HEK293 (cell line): ENCODE measurements around the gene CTH.

Experiments
- CTCF ChIA-PET: fragments of 350-600 bp; formaldehyde crosslinking; extraction: SDS; loops from one replicate; lab custom pipeline; 2021; ENCODE audit warnings: antibody characterized with exemption; lab: Yijun Ruan, JAX
- POLR2A ChIA-PET: fragments of 300-600 bp; formaldehyde crosslinking; extraction: SDS; loops from one replicate; lab custom pipeline; 2020; ENCODE audit warnings: antibody characterized with exemption, inconsistent platforms; lab: Yijun Ruan, JAX
- H3K27ac ChIP-seq: fragments of 200-500 bp; sonication (Bioruptor generic); 2 replicates; pipeline ENCODE4 v1.5.1; 2014; ENCODE audit warnings: low read depth, low read length, control low read depth, inconsistent platforms; ENCODE audit errors: extremely low read depth
- H3K36me3 ChIP-seq, 2 experiments: fragments of 200-500 bp in 1 of 2; sonication (Bioruptor generic) in 1 of 2; 1 replicate in 1 of 2; 2 replicates in 1 of 2; pipeline ENCODE4 v1.5.1; 2014 to 2017; ENCODE audit warnings: inconsistent platforms in 2 of 2, low read length in 2 of 2; ENCODE audit not compliant: control insufficient read depth in 2 of 2, insufficient read depth in 1 of 2
- H3K4me1 ChIP-seq: fragments of 200-500 bp; sonication (Bioruptor generic); 2 replicates; pipeline ENCODE4 v1.5.1; 2014; ENCODE audit warnings: mild to moderate bottlenecking, low read length, inconsistent platforms; ENCODE audit not compliant: control insufficient read depth, insufficient read depth
- H3K4me3 ChIP-seq: 2 replicates; pipeline ENCODE4 v1.5.1; 2011; ENCODE audit warnings: low read depth, mild to moderate bottlenecking, control low read depth, low read length, moderate library complexity
- H3K9me3 ChIP-seq: fragments of 200-500 bp; sonication (Bioruptor generic); 2 replicates; pipeline ENCODE4 v1.5.1; 2014; ENCODE audit warnings: low read depth, low read length, inconsistent platforms; ENCODE audit not compliant: control insufficient read depth, insufficient read depth
- SP3 ChIP-seq: fragments of 450-650 bp; formaldehyde crosslinking; IDR thresholded peaks from 2 replicates; pipeline ENCODE4 v1.5.1; 2016; ENCODE audit warnings: missing biosample characterization, missing genetic modification characterization
- ZNF146 ChIP-seq: fragments of 450-650 bp; formaldehyde crosslinking; IDR thresholded peaks from 2 replicates; pipeline ENCODE4 v1.5.1; 2016; ENCODE audit warnings: missing biosample characterization, missing genetic modification characterization
- ZNF175 ChIP-seq: fragments of 450-650 bp; formaldehyde crosslinking; IDR thresholded peaks from 2 replicates; pipeline ENCODE4 v1.5.1; 2016; ENCODE audit warnings: missing biosample characterization, missing genetic modification characterization
- ZNF19 ChIP-seq: fragments of 450-650 bp; formaldehyde crosslinking; IDR thresholded peaks from 2 replicates; pipeline ENCODE4; 2016; ENCODE audit warnings: missing biosample characterization, missing genetic modification characterization, low read depth
- ZNF221 ChIP-seq: fragments of 450-650 bp; formaldehyde crosslinking; IDR thresholded peaks from 2 replicates; pipeline ENCODE4 v1.5.1; 2017; ENCODE audit warnings: missing biosample characterization, missing genetic modification characterization, borderline replicate concordance
- ZNF23 ChIP-seq: fragments of 450-650 bp; formaldehyde crosslinking; IDR thresholded peaks from 2 replicates; pipeline ENCODE4 v1.5.1; 2016; ENCODE audit warnings: missing biosample characterization, missing genetic modification characterization, borderline replicate concordance
- ZNF501 ChIP-seq: fragments of 450-650 bp; formaldehyde crosslinking; IDR thresholded peaks from 2 replicates; pipeline ENCODE4 v1.5.1; 2016; ENCODE audit warnings: missing biosample characterization, missing genetic modification characterization
- ZNF514 ChIP-seq: fragments of 450-650 bp; formaldehyde crosslinking; IDR thresholded peaks from 2 replicates; pipeline ENCODE4 v1.5.1; 2016; ENCODE audit warnings: missing biosample characterization, missing genetic modification characterization
- ZNF660 ChIP-seq: fragments of 450-650 bp; IDR thresholded peaks from 2 replicates; pipeline ENCODE4 v1.5.1; 2018; ENCODE audit warnings: missing biosample characterization, mild to moderate bottlenecking, missing genetic modification characterization
- TF ChIP-seq, protein P1 (sequence below): fragments of 450-650 bp; formaldehyde crosslinking; conservative IDR thresholded peaks from 2 replicates; pipeline ENCODE4 v1.5.1; 2016; ENCODE audit warnings: low read depth, missing biosample characterization, missing genetic modification characterization
- TF ChIP-seq, protein P2 (sequence below): fragments of 450-650 bp; formaldehyde crosslinking; IDR thresholded peaks from 2 replicates; pipeline ENCODE4 v1.5.1; 2016; ENCODE audit warnings: missing biosample characterization, missing genetic modification characterization
- TF ChIP-seq, protein P3 (sequence below): fragments of 450-650 bp; formaldehyde crosslinking; IDR thresholded peaks from 2 replicates; pipeline ENCODE4 v1.5.1; 2016; ENCODE audit warnings: missing biosample characterization, missing genetic modification characterization
- TF ChIP-seq, protein P4 (sequence below): fragments of 450-650 bp; formaldehyde crosslinking; IDR thresholded peaks from 2 replicates; pipeline ENCODE4 v1.5.1; 2016; ENCODE audit warnings: missing biosample characterization, missing genetic modification characterization
- TF ChIP-seq, protein P5 (sequence below): fragments of 450-650 bp; formaldehyde crosslinking; IDR thresholded peaks from 2 replicates; pipeline ENCODE4 v1.5.1; 2016; ENCODE audit warnings: missing biosample characterization, missing genetic modification characterization

The CTH gene

DNA sequence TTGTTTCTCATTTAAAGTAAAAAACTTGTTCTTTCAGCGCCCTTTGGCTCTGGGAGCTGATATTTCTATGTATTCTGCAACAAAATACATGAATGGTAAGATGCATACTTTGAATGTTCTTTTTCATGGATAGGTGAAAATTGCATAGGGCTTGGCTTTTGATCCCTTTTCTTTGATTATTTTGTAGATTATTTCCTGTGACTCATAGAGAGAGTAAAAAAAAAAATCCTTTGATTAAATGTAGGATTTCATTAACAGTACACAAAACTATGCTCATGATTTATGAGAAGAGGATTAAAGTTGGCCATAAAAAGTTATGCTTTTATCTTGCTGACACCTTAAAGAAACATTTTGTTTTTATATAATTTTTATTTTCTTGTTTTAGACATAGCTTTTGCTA is 18.7 kb downstream of the CTH start (continued):
- TF ChIP-seq, protein P1, sequence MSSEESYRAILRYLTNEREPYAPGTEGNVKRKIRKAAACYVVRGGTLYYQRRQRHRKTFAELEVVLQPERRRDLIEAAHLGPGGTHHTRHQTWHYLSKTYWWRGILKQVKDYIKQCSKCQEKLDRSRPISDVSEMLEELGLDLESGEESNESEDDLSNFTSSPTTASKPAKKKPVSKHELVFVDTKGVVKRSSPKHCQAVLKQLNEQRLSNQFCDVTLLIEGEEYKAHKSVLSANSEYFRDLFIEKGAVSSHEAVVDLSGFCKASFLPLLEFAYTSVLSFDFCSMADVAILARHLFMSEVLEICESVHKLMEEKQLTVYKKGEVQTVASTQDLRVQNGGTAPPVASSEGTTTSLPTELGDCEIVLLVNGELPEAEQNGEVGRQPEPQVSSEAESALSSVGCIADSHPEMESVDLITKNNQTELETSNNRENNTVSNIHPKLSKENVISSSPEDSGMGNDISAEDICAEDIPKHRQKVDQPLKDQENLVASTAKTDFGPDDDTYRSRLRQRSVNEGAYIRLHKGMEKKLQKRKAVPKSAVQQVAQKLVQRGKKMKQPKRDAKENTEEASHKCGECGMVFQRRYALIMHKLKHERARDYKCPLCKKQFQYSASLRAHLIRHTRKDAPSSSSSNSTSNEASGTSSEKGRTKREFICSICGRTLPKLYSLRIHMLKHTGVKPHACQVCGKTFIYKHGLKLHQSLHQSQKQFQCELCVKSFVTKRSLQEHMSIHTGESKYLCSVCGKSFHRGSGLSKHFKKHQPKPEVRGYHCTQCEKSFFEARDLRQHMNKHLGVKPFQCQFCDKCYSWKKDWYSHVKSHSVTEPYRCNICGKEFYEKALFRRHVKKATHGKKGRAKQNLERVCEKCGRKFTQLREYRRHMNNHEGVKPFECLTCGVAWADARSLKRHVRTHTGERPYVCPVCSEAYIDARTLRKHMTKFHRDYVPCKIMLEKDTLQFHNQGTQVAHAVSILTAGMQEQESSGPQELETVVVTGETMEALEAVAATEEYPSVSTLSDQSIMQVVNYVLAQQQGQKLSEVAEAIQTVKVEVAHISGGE (tag by site-specific recombination) = no peak
- TF ChIP-seq ZNF501 (tag by site-specific recombination) = no peak
- TF ChIP-seq, all 188 proteins: peak for 0

DNA sequence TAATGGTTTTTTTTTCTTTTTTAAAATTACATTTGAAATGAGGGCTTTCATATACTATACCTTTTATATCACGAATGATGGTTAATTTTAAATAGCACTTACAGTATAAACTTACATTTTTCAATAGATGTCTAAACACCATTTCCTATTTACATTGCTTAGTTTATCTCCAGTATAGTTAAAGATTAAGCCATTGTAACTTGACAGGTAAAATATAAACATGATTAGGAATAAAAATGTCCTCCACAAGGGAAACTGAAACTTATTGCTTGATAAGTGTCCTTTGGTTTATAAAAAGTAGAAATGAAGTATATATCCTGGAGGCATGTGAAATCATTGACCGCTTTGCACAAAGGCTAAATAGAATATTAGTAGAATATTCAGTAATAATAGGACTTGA is 20.2 kb downstream of the CTH start:
- CTCF ChIA-PET = no interaction called here
- peaks cover 6 to 44% of the 10 kb centered on the region in 2 experiments for H3K36me3 ChIP-seq
- TF ChIP-seq ZNF175 (tag by site-specific recombination) (no peak), SP3 (tag by site-specific recombination) (no peak), ZNF19 (tag by site-specific recombination) (no peak), ZNF660 (tag by site-specific recombination) (no peak), ZNF146 (tag by site-specific recombination) (no peak), ZNF221 (tag by site-specific recombination) (no peak), ZNF514 (tag by site-specific recombination) (no peak), ZNF23 (no peak)
- TF ChIP-seq, protein P2, sequence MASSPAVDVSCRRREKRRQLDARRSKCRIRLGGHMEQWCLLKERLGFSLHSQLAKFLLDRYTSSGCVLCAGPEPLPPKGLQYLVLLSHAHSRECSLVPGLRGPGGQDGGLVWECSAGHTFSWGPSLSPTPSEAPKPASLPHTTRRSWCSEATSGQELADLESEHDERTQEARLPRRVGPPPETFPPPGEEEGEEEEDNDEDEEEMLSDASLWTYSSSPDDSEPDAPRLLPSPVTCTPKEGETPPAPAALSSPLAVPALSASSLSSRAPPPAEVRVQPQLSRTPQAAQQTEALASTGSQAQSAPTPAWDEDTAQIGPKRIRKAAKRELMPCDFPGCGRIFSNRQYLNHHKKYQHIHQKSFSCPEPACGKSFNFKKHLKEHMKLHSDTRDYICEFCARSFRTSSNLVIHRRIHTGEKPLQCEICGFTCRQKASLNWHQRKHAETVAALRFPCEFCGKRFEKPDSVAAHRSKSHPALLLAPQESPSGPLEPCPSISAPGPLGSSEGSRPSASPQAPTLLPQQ (tag by site-specific recombination) = no peak
- TF ChIP-seq, protein P3, sequence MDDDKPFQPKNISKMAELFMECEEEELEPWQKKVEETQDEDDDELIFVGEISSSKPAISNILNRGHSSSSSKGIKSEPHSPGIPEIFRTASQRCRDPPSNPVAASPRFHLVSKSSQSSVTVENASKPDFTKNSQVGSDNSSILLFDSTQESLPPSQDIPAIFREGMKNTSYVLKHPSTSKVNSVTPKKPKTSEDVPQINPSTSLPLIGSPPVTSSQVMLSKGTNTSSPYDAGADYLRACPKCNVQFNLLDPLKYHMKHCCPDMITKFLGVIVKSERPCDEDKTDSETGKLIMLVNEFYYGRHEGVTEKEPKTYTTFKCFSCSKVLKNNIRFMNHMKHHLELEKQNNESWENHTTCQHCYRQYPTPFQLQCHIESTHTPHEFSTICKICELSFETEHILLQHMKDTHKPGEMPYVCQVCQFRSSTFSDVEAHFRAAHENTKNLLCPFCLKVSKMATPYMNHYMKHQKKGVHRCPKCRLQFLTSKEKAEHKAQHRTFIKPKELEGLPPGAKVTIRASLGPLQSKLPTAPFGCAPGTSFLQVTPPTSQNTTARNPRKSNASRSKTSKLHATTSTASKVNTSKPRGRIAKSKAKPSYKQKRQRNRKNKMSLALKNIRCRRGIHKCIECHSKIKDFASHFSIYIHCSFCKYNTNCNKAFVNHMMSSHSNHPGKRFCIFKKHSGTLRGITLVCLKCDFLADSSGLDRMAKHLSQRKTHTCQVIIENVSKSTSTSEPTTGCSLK (tag by site-specific recombination) = no peak
- TF ChIP-seq, protein P4, sequence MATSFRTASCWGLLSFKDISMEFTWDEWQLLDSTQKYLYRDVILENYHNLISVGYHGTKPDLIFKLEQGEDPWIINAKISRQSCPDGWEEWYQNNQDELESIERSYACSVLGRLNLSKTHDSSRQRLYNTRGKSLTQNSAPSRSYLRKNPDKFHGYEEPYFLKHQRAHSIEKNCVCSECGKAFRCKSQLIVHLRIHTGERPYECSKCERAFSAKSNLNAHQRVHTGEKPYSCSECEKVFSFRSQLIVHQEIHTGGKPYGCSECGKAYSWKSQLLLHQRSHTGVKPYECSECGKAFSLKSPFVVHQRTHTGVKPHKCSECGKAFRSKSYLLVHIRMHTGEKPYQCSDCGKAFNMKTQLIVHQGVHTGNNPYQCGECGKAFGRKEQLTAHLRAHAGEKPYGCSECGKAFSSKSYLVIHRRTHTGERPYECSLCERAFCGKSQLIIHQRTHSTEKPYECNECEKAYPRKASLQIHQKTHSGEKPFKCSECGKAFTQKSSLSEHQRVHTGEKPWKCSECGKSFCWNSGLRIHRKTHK (tag by site-specific recombination) = no peak
- TF ChIP-seq, protein P5, sequence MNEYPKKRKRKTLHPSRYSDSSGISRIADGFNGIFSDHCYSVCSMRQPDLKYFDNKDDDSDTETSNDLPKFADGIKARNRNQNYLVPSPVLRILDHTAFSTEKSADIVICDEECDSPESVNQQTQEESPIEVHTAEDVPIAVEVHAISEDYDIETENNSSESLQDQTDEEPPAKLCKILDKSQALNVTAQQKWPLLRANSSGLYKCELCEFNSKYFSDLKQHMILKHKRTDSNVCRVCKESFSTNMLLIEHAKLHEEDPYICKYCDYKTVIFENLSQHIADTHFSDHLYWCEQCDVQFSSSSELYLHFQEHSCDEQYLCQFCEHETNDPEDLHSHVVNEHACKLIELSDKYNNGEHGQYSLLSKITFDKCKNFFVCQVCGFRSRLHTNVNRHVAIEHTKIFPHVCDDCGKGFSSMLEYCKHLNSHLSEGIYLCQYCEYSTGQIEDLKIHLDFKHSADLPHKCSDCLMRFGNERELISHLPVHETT (tag by site-specific recombination) = no peak
- TF ChIP-seq, all 188 proteins: peak for 0
- no peaks in the 10 kb centered on the region for H3K9me3 ChIP-seq
- POLR2A ChIA-PET = no interaction called here
- no peaks in the 10 kb centered on the region for H3K4me1 ChIP-seq
- no peak overlapping the region for H3K4me3 ChIP-seq
- no peak overlapping the region for H3K27ac ChIP-seq
